Measurements from ENCODE around the gene VAV2.

The VAV2 gene

DNA sequence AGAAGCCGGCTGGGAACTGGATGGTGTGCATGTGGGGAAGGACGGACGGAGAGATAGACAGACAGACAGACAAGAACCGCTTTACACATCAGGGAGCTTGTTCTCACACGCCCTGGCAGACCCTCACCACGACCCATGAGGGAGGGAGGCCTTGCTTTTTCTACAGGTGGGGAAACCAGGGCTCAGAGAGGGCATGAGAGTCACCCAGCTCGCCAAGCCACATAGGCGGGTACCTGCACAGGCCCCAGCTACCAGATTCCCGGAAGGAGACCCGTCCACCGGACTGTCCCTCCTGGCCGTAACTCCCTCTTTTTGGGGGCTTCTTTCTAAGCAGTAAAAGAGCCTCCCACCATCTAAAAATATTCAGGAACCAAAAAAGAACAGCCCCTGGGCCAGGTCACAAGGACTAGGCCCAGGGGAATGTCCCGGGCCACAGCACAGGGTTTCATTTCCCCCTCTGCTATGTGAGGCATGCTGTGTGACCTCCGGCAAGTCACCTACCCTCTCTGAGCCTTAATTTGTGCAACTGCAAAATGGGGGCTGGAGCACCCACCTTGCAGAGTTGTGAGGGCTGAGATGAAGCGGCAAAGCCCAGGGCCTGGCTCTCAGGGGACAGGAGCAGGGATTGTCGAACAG is 169.6 kb downstream of the VAV2 start:
- no peak for DNase-seq (ENCODE audit: low read depth in 1 of 2, low spot score in 1 of 2)

DNA sequence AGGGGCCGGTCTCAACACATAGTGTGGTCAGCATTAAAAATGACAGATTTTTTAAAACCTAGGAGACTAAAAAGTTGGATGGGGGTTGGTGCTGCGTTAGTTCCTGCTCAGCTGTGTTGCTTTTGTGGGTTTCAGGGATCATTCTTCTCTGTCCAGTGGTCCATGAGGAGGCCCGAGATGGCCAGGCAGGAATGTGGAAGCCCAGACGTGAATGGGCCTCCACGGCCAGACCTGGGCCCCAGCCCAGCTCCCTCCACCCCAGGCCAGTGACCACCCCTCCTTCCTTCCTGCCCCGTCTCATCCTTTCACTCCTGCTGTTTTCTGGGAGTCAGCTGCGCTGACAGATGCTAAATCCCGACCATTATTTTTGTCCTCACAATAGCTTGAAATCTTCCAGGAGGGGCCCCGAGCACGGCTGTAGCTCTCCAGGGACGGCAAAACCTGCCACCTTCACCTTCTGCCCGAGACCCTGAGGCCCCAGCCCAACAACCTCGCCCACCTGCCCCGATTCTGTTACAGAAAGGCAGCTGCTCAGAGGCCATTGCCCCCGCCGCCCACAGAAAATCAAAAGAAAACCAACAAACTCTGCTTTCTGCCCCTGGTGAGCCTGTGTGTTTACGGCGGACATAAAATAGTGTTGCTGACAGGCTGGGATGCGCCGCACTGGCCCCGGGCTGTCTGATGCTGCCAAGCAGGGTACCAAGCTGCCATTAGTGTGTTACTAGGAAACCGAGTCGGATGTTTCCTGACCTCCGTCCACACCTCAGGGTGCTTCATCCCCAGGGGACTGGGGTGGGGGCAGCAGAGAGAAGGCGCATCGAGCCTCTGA is 170.3 kb downstream of the VAV2 start:
- DNase-seq (ENCODE audit: low read depth in 1 of 2, low spot score in 1 of 2): no peak

DNA sequence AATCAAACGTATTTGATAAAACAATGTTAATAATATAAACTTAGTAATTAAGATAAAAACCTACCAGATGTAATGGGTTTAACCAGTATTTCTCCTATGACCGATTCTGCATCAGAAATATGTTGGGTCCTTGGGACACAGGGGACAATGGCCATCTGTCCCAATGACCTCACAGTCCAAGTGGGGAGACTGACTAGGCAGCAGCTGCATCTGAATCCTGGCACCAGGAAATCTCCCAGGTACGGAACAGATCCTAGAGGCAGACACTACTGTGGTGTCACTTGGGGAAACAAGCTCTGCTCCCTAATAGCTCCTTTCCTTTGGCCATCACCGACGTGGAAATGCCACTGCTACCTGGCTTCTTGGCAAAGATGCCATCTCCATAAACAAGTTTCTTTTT is 172.2 kb downstream of the VAV2 start:
- DNase-seq (ENCODE audit: low read depth in 1 of 2, low spot score in 1 of 2): no peak

DNA sequence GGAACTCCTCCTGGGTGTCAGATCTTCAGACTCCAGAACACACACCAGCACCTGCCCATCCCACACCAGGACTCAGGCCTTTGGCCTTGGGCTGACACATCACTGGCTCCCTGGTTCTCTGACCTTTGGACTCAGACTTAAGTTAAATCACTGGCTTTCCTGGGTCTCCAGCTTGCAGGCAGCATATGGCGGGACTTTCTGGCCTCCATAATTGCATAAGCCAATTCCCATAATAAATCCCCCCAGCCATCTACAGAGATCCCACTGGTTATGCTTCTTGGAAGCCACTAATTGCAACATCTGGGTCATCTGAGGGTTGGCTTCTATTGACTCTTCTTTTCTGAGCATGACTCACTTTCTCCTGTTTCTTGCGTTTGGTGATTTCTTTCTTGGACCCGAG is 173.7 kb downstream of the VAV2 start:
- DNase-seq (ENCODE audit: low read depth in 1 of 2, low spot score in 1 of 2): no peak

DNA sequence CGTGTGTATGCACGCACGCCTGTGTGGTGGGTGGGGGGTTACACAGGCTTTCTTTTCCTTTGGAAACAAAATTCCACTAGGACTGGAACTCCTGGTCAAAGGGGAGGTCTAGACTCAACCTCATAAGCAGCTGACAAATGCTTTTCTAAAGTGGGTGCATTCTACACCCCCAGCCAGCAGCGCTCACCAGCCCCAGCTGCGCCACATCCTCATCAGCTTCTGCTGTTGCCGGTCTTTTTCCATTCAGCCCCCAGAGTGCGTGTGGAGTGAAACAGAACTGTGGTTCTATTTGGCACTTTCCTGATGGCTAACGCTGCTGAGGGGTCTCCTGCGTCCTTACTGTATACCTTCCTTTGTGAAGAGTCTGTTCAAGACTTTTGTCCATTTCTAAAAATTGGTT is 176.3 kb downstream of the VAV2 start:
- DNase-seq (ENCODE audit: low read depth in 1 of 2, low spot score in 1 of 2): no peak

DNA sequence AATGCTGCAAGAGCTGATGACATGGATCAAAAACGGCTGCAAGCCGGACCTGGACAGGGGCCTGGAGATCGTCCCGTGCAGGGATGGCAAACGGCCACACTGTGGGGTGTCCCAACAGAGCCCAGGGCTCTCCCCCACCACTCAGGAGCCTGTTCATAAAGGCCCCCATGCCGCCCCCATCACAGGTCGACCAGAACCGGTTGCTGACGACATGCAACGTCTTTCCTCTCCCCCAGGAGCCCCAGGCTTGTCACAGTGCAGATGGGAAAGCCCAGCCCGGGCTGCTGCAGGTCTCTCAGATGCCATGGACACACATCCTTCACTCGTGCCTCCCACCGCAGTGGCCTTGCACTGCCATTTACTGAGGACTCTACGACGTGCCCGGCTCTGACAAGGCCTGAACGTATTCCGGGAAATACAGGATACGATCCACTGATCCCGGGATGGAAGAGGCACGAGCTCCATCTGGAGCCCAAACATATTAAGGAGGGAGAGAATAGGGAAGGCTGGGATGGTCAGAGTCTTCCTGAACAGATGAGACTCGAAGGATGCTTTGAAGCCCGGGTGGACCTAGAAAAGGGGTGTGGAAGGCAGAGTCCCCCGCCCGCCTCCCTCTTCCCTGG is 177.4 kb downstream of the VAV2 start:
- no peak for DNase-seq (ENCODE audit: low read depth in 1 of 2, low spot score in 1 of 2)

DNA sequence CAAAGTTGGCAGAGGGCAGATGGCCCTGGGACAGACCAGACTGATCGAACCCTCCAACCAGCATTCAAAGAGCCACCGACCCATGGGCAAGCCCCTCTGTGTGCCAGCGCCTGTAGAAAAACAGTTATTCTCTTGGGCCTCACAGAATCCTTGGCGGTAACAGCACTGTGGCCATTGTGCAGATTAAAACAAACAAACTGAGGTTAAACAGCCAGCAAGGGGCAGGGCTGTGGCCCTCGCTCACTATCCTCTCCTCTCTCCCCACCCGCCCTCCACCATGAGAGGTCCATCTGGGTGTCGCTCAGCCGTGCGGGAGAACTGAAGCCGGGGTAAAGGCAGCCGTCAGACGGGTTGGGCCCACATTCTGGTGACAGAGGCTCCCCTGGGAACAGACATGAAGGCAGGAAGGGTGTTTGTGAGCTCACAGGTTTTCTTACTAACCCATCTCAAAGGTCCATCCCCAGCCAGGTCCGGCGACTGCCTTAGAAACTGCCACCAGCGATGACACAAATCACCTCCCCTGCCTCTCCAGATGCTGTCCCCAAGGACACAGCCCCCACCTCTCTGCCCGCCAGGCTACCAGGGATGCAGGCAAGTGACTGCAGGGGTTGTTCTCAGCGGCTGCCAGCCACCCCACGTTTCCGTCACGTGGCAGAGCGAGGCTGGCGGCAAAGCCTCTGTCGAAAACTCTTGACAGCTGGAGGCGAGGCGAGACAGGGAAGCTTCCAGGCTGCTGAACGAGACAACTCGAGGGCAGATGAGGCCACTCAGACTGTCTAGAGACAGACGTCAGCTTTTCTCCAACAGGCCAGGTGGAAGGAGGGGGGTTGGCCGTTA is 178.2 kb downstream of the VAV2 start:
- DNase-seq (ENCODE audit: low read depth in 1 of 2, low spot score in 1 of 2): no peak

DNA sequence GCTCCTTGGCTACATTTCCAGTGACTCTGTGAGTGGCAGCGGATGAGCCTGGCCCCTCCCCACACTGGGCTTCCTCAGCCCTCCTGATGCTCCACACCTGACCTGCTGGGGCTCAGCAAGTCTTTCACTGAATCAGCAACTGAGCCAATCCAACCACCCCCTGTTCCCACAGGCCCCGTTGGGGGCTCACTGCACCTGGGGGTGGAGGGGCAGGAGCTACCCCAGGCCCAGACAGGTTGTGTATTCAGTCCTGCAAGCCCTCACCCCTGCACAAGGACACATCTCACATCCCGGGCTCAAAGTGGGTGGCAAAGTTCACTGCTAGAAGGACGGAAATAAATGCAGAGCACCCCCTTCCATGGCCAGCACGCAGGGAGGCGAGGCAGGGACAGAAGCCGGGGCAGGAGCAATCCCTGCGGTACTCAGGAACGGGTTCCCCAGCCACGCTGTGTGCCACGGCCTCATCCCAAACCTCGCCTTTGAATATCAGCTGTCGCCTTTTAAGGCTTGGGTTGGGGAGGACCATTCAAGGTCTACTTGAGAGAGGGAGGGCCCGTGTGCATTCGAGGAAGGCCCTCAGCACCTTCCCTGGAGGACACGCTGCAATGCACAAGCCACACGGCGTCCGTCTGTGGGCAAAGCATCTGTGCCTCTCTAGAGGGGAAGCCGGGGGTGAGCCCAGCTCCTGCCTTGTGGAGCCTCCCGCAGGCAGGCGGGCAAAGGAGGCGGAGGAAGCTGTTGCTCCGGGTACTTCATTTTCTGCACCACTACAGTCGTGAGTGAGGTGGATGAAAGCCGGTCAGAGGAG is 179.0 kb downstream of the VAV2 start:
- no peak for DNase-seq (ENCODE audit: low read depth in 1 of 2, low spot score in 1 of 2)

DNA sequence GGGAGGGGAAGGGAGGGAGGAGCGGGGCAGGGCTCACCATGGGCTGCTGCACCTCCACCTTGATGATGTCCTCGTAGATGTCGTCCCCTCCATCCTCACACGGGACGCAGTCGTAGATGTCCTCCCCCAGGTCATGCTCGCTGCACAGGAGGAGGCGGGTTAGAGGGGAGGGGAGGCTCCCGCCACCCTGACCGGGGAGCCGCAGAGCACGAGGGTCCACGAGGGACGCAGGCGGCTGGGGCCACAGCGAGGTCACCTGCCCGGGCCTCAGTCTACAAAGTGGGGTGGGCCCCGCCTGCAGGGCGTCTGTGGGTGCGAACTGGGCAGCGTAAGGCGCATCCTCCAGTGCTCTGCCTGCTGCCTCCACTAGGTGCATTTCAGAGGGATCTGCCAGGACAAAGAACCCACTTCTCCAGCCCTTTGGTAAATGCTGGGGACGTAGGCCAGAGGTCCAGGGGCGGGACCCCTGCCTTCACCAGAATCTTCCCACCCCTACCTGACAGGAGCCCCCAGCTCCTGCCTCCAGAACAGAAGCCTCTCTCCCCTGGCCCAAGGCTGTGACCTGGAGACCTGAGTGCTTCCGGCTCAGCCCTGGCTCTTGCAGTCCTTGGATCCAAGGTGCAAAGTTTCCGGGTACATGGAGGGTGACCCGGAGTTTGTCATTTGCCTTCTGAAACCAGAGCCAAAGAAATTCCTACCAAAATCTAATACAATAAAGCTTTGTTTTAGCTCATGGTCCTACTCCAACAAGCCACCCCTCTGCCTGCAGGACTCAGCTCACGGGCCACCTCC is 179.9 kb downstream of the VAV2 start:
- no peak for DNase-seq (ENCODE audit: low read depth in 1 of 2, low spot score in 1 of 2)

DNA sequence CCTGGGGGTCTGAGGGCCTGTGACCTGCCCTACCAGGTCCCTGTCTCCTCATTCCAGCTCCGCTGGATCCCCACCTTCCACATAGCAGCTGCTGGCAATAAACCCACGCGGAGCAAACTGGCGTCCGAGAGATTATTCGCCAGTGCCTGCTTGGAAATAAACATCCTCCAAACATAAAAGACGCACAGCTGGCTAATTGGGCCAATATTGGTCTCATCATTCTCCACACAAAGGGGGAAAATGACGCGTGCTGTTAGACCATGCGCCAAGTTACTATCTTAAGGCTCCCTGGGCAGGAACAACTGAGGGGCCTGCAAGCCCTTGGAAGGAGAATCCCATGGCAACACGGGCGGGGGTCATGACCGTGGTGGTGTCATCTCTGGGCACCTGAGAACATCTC is 180.7 kb downstream of the VAV2 start:
- no peak for DNase-seq (ENCODE audit: low read depth in 1 of 2, low spot score in 1 of 2)

DNA sequence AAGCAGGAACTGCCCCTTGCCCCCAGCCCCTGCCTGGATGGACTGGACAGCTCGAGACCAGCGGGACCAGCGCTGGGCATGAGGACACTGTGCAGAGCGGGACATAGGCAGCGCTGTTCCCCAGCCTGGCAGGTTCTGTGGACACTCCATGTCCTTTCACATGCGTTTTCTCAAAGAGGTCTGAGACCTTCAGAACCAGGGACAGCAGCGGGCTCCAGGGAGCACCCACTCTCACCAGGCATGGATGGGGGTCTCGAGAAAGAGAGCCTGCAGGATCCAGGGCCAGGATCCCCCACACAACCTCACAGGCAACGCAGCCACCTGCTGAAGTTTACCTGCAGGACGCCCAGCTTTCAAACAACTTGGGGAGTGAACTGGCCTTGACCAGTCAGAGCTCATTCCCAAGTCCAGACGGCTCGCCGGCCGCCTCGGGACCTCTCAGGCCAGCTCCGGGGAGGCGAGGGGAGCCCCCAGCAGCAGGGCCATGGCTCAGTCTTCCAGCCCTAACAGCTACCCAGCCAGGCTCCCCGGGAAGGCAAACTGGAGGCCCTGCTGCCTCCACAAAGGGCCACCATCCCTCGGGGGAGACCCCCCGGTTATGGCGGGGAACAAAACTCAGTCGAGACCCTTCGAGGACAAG is 181.4 kb downstream of the VAV2 start:
- DNase-seq (ENCODE audit: low read depth in 1 of 2, low spot score in 1 of 2): no peak

DNA sequence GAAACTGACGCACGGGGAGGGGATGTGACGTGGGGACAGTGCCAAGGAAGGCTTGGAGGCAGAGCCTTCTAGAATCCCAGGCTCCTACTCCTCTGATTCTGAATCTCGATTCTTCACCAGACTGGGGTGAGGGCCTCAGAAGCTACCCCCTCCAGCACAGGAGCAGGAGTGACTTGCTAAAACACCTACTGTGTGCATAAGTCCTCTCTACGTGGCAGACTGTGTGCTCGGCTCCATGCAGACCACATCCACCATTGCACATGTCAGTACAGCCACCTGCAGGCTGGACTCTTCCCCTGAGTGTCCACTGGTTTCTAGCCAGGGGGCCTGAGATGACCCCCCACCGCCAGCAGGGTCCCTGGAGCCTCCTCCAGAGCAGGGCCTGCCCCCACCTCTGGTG is 182.8 kb downstream of the VAV2 start:
- DNase-seq (ENCODE audit: low read depth in 1 of 2, low spot score in 1 of 2): no peak

DNA sequence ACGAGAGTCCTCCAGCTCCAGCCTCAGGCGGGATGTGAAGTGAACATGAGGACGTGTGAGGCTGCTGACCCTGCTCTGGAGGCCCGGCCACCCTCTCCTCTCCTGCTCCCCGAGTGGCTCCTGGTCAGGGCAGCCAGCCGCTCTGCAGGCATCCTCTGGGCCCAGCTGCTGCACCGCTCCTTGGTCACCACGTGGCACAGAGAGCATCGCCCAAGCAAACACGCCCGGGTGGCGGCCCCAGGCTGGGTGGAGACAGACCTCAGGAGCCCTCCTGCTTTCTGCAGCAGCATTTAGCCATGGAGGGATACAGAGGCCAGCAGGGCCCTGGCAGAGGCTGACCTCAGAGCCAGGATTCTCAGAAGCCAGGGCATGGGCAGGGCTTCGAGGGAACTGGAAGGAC is 184.3 kb downstream of the VAV2 start:
- DNase-seq (ENCODE audit: low read depth in 1 of 2, low spot score in 1 of 2): no peak

DNA sequence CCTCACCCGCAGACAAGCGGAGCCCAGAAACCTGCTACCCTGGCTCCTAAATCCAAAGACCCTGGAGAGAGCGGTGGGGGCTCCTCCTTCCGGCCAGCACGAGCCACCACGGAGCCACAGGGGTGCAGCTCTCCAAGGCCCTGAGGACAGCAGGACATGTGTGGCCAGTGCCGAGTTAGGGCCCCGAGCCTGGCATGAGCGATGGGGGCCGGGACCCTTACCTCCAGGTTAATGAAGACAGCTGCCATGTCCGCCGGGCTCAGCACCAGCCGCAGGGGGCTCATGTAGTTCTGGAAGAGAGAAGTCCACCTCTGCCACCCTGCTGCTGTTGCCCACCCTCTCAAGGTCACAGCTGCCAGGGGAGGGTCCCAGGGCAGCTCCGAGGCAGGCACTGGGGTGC is 185.1 kb downstream of the VAV2 start:
- no peak for DNase-seq (ENCODE audit: low read depth in 1 of 2, low spot score in 1 of 2)

DNA sequence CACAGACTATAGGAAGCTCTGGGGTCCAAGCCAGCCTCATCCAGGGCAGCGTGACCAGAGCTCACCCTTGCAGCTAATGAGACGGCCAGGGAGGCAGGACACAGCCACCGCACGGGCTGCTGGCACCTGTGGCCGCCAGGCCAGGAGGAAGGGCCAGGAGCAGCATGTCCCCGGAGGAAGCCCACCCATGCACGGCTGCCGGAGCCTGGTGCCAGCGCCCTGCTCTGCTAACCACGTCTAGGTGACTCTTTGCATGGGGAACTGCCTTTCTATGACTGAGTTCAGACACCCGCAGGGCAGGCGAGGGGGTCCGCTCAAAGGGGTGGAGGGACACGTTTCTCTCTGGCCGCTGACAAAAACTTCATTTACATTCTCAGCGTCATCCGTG is 185.5 kb downstream of the VAV2 start:
- DNase-seq (ENCODE audit: low read depth in 1 of 2, low spot score in 1 of 2): no peak

DNA sequence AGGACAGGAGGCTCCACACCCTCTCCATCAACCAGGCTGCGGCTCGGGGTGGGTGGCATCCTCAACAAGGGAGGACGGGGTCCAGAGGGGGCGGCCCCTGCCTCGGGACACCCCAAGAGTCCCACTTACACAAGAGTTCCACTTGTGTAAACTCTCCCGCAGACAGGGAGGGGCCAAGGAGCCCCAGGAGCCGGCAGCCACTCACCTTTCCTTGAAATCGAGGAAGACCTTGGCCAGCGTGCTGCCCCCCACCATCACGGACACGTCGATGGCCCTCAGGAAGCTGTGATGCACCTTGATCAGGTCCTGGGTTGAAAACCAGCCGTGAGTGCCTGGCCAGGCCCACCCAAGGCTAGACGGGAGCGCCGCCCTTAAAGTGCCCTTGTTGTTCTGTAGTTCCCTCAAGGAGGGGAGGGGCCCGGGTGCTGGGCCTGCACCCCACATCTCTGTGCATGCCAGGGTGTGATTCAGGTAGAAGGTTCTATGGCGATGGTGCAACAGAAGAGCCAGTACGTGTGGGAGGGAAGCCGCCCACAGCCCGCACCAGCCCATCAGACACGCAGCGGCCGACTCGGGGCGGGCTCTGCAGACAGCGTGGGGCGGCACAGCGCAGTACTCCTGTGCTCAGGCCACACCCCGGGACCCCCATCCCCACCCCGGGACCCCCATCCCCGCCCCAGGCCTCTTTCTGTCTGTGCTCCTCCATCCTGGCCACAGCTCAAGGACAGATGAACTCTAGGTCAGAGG is 186.1 kb downstream of the VAV2 start:
- no peak for DNase-seq (ENCODE audit: low read depth in 1 of 2, low spot score in 1 of 2)

DNA sequence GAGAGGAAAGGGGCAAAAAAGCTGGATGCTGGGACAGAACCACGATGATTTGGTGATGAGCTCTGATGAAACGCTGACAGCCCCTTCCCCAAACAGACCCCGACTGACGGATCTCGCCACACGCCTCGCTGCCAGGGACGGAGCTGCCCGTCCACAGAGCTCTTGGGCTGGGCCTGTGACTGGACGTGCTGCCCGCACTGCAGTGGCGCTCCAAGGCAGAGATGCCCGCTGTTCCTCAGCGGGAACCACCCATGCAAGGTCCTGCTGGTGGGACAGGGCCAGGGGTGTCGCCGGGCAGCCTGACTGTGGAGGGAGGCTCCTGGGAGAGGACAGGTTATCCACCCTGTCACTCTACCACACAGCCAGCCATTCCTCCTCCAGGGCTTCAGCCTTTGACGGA is 187.9 kb downstream of the VAV2 start:
- no peak for DNase-seq (ENCODE audit: low read depth in 1 of 2, low spot score in 1 of 2)

DNA sequence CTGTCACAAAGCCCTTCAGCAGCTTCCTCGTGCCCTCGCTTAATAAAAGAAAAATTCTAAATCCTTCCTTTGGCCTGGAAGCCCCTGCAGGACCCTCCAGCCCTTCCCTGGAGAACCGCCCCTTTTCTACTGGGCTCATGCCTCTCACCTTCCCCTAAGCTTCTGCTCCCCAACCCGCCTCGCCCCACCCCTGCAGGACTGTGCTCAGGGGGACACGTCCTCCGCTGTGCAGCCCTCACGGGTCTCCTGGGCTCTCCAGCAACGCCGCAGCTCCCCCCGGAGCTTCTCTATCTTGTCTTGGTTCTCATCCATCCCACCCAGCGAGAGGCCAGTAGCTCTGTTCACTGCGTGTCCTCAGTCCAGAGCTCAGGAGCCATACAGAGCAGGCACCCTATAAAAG is 188.4 kb downstream of the VAV2 start:
- no peak for DNase-seq (ENCODE audit: low read depth in 1 of 2, low spot score in 1 of 2)

All from stimulated activated CD4-positive, alpha-beta T cell treated with anti-CD3 and anti-CD28 coated beads, Interleukin-15, amount 100 ng/mL, for 1 hour (primary cell).